Measurements from ENCODE around the gene CBX1. TPM values are rescaled to one million over a fixed set of nuclear protein-coding genes. Genes with fewer than 3 reads are reported as not detected.

The CBX1 gene
- total and polyA plus RNA-seq, 2 of the 13 experiments (the other 11 are each of a cell fraction or from before 2014, with no cell fraction given) = 17.8 to 108 TPM

GRCh38 chr17:48026502-48027321, 74.6 kb downstream of the CBX1 start (continued):
- TF ChIP-seq ZNF580 (CRISPR knock-in tag; IDR thresholded peaks at IDR 0.05; ENCODE audit: borderline replicate concordance, low read depth) (peak; percentile 60; the same call in 1 of the 2 replicates), ARHGAP35 (CRISPR knock-in tag; IDR thresholded peaks at IDR 0.05; ENCODE audit: borderline replicate concordance) (no peak), DNMT1 (CRISPR knock-in tag; IDR thresholded peaks at IDR 0.05) (peak; percentile 84; the same call in 1 of the 2 replicates), PPARG (CRISPR knock-in tag; conservative IDR thresholded peaks at IDR 0.05) (no peak), ERF (CRISPR knock-in tag; IDR thresholded peaks at IDR 0.05) (peak; percentile 79; the same call in 1 of the 2 replicates), ZBTB7B (CRISPR knock-in tag; IDR thresholded peaks at IDR 0.05) (peak; percentile 95), ZNF318 (CRISPR knock-in tag; IDR thresholded peaks at IDR 0.05) (peak; percentile 69; the same call in 1 of the 2 replicates), ZNF121 (CRISPR knock-in tag; IDR thresholded peaks at IDR 0.05) (0 out of 2 replicates have a peak, but pooled peaks have one; percentile 35), KAT2B (IDR thresholded peaks at IDR 0.05; ENCODE audit: borderline replicate concordance, low read depth, low read length) (no peak), ELF1 (CRISPR knock-in tag; IDR thresholded peaks at IDR 0.05) (0 out of 2 replicates have a peak, but pooled peaks have one; percentile 35), ZNF510 (CRISPR knock-in tag; IDR thresholded peaks at IDR 0.05; ENCODE audit: low read depth) (no peak), MTF1 (CRISPR knock-in tag; IDR thresholded peaks at IDR 0.05) (no peak), NR2F6 (IDR thresholded peaks at IDR 0.05) (no peak), NR2F6 (CRISPR knock-in tag; IDR thresholded peaks at IDR 0.05) (0 out of 2 replicates have a peak, but pooled peaks have one; percentile 15), ZNF326 (CRISPR knock-in tag; IDR thresholded peaks at IDR 0.05; ENCODE audit: borderline replicate concordance) (0 out of 2 replicates have a peak, but pooled peaks have one; percentile 40), HCFC1 (IDR thresholded peaks at IDR 0.05; ENCODE audit: low read depth, low read length) (no peak), FOXA1 (IDR thresholded peaks at IDR 0.05) (no peak), FOXA1 (CRISPR knock-in tag; IDR thresholded peaks at IDR 0.05) (0 out of 2 replicates have a peak, but pooled peaks have one; percentile 37), MAF1 (CRISPR knock-in tag; IDR thresholded peaks at IDR 0.05; ENCODE audit: borderline replicate concordance) (no peak), MED8 (CRISPR knock-in tag; IDR thresholded peaks at IDR 0.05; ENCODE audit: insufficient replicate concordance) (no peak), ZNF788 (CRISPR knock-in tag; IDR thresholded peaks at IDR 0.05; ENCODE audit: borderline replicate concordance) (peak; percentile 45; the same call in 1 of the 2 replicates), ONECUT2 (CRISPR knock-in tag; IDR thresholded peaks at IDR 0.05) (no peak), MED13 (CRISPR knock-in tag; IDR thresholded peaks at IDR 0.05) (no peak), ZNF703 (CRISPR knock-in tag; IDR thresholded peaks at IDR 0.05; ENCODE audit: borderline replicate concordance) (no peak)
